PC-9 (cell line): ENCODE measurements around the gene SERINC2.

Experiments
- EZH2 ChIP-seq: fragments of 200-600 bp; sonication (generic); IDR thresholded peaks from 2 replicates; pipeline ENCODE4 v1.8.0; 2017; ENCODE audit warnings: antibody characterized with exemption, low read depth
- TF ChIP-seq, protein P1 (sequence below): fragments of 200-600 bp; sonication (generic); conservative IDR thresholded peaks from 2 replicates; pipeline ENCODE4 v1.6.1; 2017; ENCODE audit warnings: mixed run types, antibody characterized with exemption, mild to moderate bottlenecking, moderate library complexity

DNA sequence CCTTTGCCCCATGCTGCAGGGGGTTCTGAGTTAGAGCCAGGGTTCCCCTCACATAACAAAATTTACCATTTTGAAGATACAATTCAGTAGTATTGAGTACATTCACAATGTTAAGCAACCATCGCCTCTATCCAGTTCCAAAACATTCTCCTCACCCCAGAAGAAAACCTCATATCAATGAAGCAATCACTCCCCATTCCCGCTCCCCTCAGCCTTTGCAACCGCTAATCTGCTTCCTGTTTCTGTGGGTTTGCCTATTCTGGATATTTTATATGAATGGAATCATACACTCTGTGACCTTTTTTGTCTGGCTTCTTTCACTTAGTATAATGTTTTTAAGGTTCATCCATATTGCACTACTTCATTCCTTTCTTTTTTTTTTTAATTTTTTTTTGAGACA, 32.9 kb downstream of the SERINC2 start:
- TF ChIP-seq, protein P1, sequence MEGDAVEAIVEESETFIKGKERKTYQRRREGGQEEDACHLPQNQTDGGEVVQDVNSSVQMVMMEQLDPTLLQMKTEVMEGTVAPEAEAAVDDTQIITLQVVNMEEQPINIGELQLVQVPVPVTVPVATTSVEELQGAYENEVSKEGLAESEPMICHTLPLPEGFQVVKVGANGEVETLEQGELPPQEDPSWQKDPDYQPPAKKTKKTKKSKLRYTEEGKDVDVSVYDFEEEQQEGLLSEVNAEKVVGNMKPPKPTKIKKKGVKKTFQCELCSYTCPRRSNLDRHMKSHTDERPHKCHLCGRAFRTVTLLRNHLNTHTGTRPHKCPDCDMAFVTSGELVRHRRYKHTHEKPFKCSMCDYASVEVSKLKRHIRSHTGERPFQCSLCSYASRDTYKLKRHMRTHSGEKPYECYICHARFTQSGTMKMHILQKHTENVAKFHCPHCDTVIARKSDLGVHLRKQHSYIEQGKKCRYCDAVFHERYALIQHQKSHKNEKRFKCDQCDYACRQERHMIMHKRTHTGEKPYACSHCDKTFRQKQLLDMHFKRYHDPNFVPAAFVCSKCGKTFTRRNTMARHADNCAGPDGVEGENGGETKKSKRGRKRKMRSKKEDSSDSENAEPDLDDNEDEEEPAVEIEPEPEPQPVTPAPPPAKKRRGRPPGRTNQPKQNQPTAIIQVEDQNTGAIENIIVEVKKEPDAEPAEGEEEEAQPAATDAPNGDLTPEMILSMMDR: no peak
- no peak for TF ChIP-seq EZH2
